HAP-1 (cell line): ENCODE measurements around the gene TYMP.

ENCODE experiments used
- DNase-seq, 2 experiments: peaks; one replicate each; pipeline ENCODE4 v3.0.0-alpha.2; 2016 to 2020; ENCODE audit warnings: low spot score in 2 of 2
- H3K27me3 ChIP-seq: fragments of 250-450 bp; sonication (Bioruptor Pico); 2 replicates; pipeline ENCODE4 v1.5.1; 2020; ENCODE audit warnings: low read depth, mild to moderate bottlenecking, moderate library complexity
- H3K36me3 ChIP-seq: fragments of 250-450 bp; sonication (Bioruptor Pico); replicated peaks from 2 replicates; pipeline ENCODE4 v1.5.1; 2020; ENCODE audit warnings: mild to moderate bottlenecking
- H3K4me1 ChIP-seq: fragments of 250-450 bp; sonication (Bioruptor Pico); 2 replicates; pipeline ENCODE4 v1.5.1; 2020; ENCODE audit warnings: mild to moderate bottlenecking
- H3K4me3 ChIP-seq: fragments of 250-450 bp; sonication (Bioruptor Pico); 2 replicates; pipeline ENCODE4 v1.5.1; 2020; ENCODE audit warnings: mild to moderate bottlenecking, moderate library complexity
- H3K9me3 ChIP-seq: fragments of 250-450 bp; sonication (Bioruptor Pico); 2 replicates; pipeline ENCODE4 v1.5.1; 2020; ENCODE audit warnings: mild to moderate bottlenecking, moderate library complexity
- in situ Hi-C: fragments of 300-500 bp; cut with MboI; formaldehyde crosslinking; loops from 3 replicates; pipeline ENCODE4 v1.14.3; 2020; ENCODE audit warnings: low sequenced_read_pairs, inconsistent platforms, mixed read lengths

Gene TYMP

GRCh38 chr22:50527921-50528681, 1.7 kb downstream of the TYMP start:
- Histone ChIP-seq H3K9me3 (no peaks in the 10 kb centered on the region), H3K36me3 (peaks cover 18% of the 10 kb centered on the region), H3K4me3 (no peak overlapping the region), H3K27me3 (no peaks in the 10 kb centered on the region), H3K4me1 (peaks cover 17% of the 10 kb centered on the region)
- no peak for DNase-seq
- in situ Hi-C loops = no loop called here

GRCh38 chr22:50526834-50527801, 2.7 kb downstream of the TYMP start:
- Histone ChIP-seq H3K36me3 (peaks cover 27% of the 10 kb centered on the region), H3K9me3 (no peaks in the 10 kb centered on the region), H3K4me3 (peak overlapping the region; percentile 87), H3K4me1 (peaks cover 17% of the 10 kb centered on the region), H3K27me3 (no peaks in the 10 kb centered on the region)
- peak; percentile 82 to 90 for DNase-seq
- in situ Hi-C loops = no loop called here

GRCh38 chr22:50526108-50526833, 3.5 kb downstream of the TYMP start:
- peaks cover 16% of the 10 kb centered on the region for H3K4me1 ChIP-seq
- H3K27me3 ChIP-seq = no peaks in the 10 kb centered on the region
- DNase-seq = peak; percentile 69 to 93
- no peaks in the 10 kb centered on the region for H3K9me3 ChIP-seq
- peak overlapping the region; percentile 87 for H3K4me3 ChIP-seq
- H3K36me3 ChIP-seq = peaks cover 35% of the 10 kb centered on the region
- in situ Hi-C loops = no loop called here

GRCh38 chr22:50525858-50526107, 4.0 kb downstream of the TYMP start:
- H3K4me1 ChIP-seq = peaks cover 12% of the 10 kb centered on the region
- in situ Hi-C loops = no loop called here
- no peak for DNase-seq

GRCh38 chr22:50525104-50525857, 4.5 kb downstream of the TYMP start, which contains the start of gene SCO2:
TSS of gene SCO2 (minus strand) at chr22:50525598. CDS start at chr22:50524411, 1,187 bp downstream.
- peak; percentile 92 to 98 for DNase-seq
- in situ Hi-C loops = no loop called here

More at GRCh38 chr22:50525858-50526107, 4.0 kb downstream of the TYMP start:
- Histone ChIP-seq H3K9me3 (no peaks in the 10 kb centered on the region), H3K36me3 (peaks cover 38% of the 10 kb centered on the region), H3K4me3 (peak overlapping the region; percentile 87), H3K27me3 (no peaks in the 10 kb centered on the region)

GRCh38 chr22:50524676-50525103, 5.1 kb downstream of the TYMP start:
- Histone ChIP-seq H3K9me3 (no peaks in the 10 kb centered on the region), H3K4me1 (peaks cover 8% of the 10 kb centered on the region; the same call in 1 of the 2 replicates), H3K27me3 (no peaks in the 10 kb centered on the region), H3K4me3 (peak overlapping the region; percentile 87), H3K36me3 (peaks cover 43% of the 10 kb centered on the region)
- in situ Hi-C loops = no loop called here
- no peak for DNase-seq

More at GRCh38 chr22:50525104-50525857, 4.5 kb downstream of the TYMP start, which contains the start of gene SCO2:
- Histone ChIP-seq H3K36me3 (peaks cover 42% of the 10 kb centered on the region), H3K4me1 (peaks cover 9% of the 10 kb centered on the region), H3K9me3 (no peaks in the 10 kb centered on the region), H3K27me3 (no peaks in the 10 kb centered on the region), H3K4me3 (peak within 1 kb of the TSS; percentile 87)

- no peaks in the 10 kb centered on the region for H3K9me3 ChIP-seq
- peak in 1 of 2 experiments; percentile 23 for DNase-seq
- peaks cover 50% of the 10 kb centered on the region for H3K36me3 ChIP-seq
- in situ Hi-C loops = no loop called here
- no peaks in the 10 kb centered on the region for H3K27me3 ChIP-seq
- H3K4me1 ChIP-seq = peaks cover 8% of the 10 kb centered on the region; the same call in 1 of the 2 replicates
- H3K4me3 ChIP-seq = peak overlapping the region; percentile 87
Observed at GRCh38 chr22:50523806-50524675, 5.8 kb downstream of the TYMP start.

GRCh38 chr22:50523458-50523805, 6.4 kb downstream of the TYMP start:
- H3K36me3 ChIP-seq = peaks cover 54% of the 10 kb centered on the region

GRCh38 chr22:50522806-50523438, 6.9 kb downstream of the TYMP start:
- Histone ChIP-seq H3K4me3 (no peak overlapping the region), H3K4me1 (peaks cover 8% of the 10 kb centered on the region; the same call in 1 of the 2 replicates), H3K36me3 (peaks cover 59% of the 10 kb centered on the region), H3K9me3 (no peaks in the 10 kb centered on the region), H3K27me3 (no peaks in the 10 kb centered on the region)
- in situ Hi-C loops = no loop called here
- DNase-seq = no peak

More at GRCh38 chr22:50523458-50523805, 6.4 kb downstream of the TYMP start:
- peaks cover 8% of the 10 kb centered on the region; the same call in 1 of the 2 replicates for H3K4me1 ChIP-seq
- no peaks in the 10 kb centered on the region for H3K27me3 ChIP-seq
- no peaks in the 10 kb centered on the region for H3K9me3 ChIP-seq
- no peak for DNase-seq
- no peak overlapping the region for H3K4me3 ChIP-seq
- in situ Hi-C loops = no loop called here

- no peak for DNase-seq
- no peak overlapping the region for H3K4me3 ChIP-seq
- H3K9me3 ChIP-seq = no peaks in the 10 kb centered on the region
- in situ Hi-C loops = no loop called here
- H3K27me3 ChIP-seq = no peaks in the 10 kb centered on the region
- H3K36me3 ChIP-seq = peaks cover 64% of the 10 kb centered on the region
- H3K4me1 ChIP-seq = peaks cover 7% of the 10 kb centered on the region; the same call in 1 of the 2 replicates
Observed at GRCh38 chr22:50522208-50522805, 7.5 kb downstream of the TYMP start.

GRCh38 chr22:50521710-50522109, 8.1 kb downstream of the TYMP start:
- in situ Hi-C loops = no loop called here
- Histone ChIP-seq H3K4me3 (no peak overlapping the region), H3K9me3 (no peaks in the 10 kb centered on the region), H3K36me3 (peaks cover 67% of the 10 kb centered on the region), H3K27me3 (no peaks in the 10 kb centered on the region), H3K4me1 (peaks cover 1% of the 10 kb centered on the region; the same call in 1 of the 2 replicates)
- DNase-seq = no peak
